Liver (tissue), 9 donors: ENCODE measurements around the gene FASN. TPM values are rescaled to one million over a fixed set of nuclear protein-coding genes. Genes with fewer than 3 reads are reported as not detected.

Experiments used
- DNase-seq: peaks from one replicate; pipeline ENCODE4 v3.0.0-alpha.2; 2017; ENCODE audit warnings: low spot score
- H3K27ac ChIP-seq, 2 donors: one replicate each; pipeline ENCODE4 v1.7.0; 2013; ENCODE audit warnings: inconsistent platforms in 2 of 2, low read length in 2 of 2, control low read depth in 1 of 2, low read depth in 1 of 2, mild to moderate bottlenecking in 1 of 2
- H3K27me3 ChIP-seq, 4 donors: one replicate each; pipeline versions ENCODE4 v1.6.1 to v1.7.0; 2013; ENCODE audit warnings: low read length in 3 of 4, inconsistent platforms in 1 of 4, mild to moderate bottlenecking in 1 of 4, moderate library complexity in 1 of 4; ENCODE audit not compliant: control insufficient read depth in 4 of 4, insufficient read depth in 4 of 4
- H3K36me3 ChIP-seq, 4 donors: one replicate each; pipeline versions ENCODE4 v1.6.1 to v1.7.0; 2013; ENCODE audit warnings: low read length in 3 of 4, mild to moderate bottlenecking in 3 of 4, low read depth in 1 of 4, moderate library complexity in 1 of 4; ENCODE audit not compliant: control insufficient read depth in 4 of 4, insufficient read depth in 3 of 4
- H3K4me1 ChIP-seq, 4 donors: one replicate each; pipeline versions ENCODE4 v1.6.1 to v1.7.0; 2013; ENCODE audit warnings: low read length in 3 of 4, mild to moderate bottlenecking in 3 of 4, moderate library complexity in 1 of 4; ENCODE audit not compliant: control insufficient read depth in 4 of 4, insufficient read depth in 4 of 4
- H3K4me3 ChIP-seq, 3 donors: one replicate each; pipeline versions ENCODE4 v1.6.1 to v1.7.0; 2013; ENCODE audit warnings: low read length in 3 of 3, control low read depth in 1 of 3, low read depth in 1 of 3, mild to moderate bottlenecking in 1 of 3
- H3K9ac ChIP-seq, 2 donors: one replicate each; pipeline ENCODE4 v1.7.0; 2013; ENCODE audit warnings: low read length in 2 of 2, mild to moderate bottlenecking in 2 of 2, moderate library complexity in 2 of 2, control low read depth in 1 of 2, low read depth in 1 of 2
- H3K9me3 ChIP-seq, 4 donors: one replicate each; pipeline versions ENCODE4 v1.6.1 to v1.7.0; 2013; ENCODE audit warnings: low read length in 3 of 4; ENCODE audit not compliant: control insufficient read depth in 4 of 4
- EGR1 ChIP-seq, 2 donors: IDR thresholded peaks; 2 replicates each; pipeline ENCODE4 v1.6.1; 2016 to 2018; ENCODE audit warnings: antibody characterized with exemption in 2 of 2, low read depth in 2 of 2
- FOXA1 ChIP-seq: IDR thresholded peaks from 2 replicates; pipeline ENCODE4 v1.6.1; 2016; ENCODE audit warnings: antibody characterized with exemption
- FOXA2 ChIP-seq: IDR thresholded peaks from 2 replicates; pipeline ENCODE4 v1.6.1; 2016; ENCODE audit warnings: antibody characterized with exemption
- GABPA ChIP-seq, 2 donors: IDR thresholded peaks in 1 of 2; conservative IDR thresholded peaks in 1 of 2; 2 replicates each; pipeline ENCODE4 v1.6.1; 2016; ENCODE audit warnings: antibody characterized with exemption in 2 of 2, mild to moderate bottlenecking in 1 of 2, moderate library complexity in 1 of 2
- HNF4A ChIP-seq, 2 donors: conservative IDR thresholded peaks; 2 replicates each; pipeline ENCODE4 v1.6.1; 2016; ENCODE audit warnings: antibody characterized with exemption in 2 of 2, mild to moderate bottlenecking in 2 of 2
- HNF4G ChIP-seq: IDR thresholded peaks from 2 replicates; pipeline ENCODE4 v1.6.1; 2016; ENCODE audit warnings: antibody characterized with exemption
- JUND ChIP-seq, 2 donors: IDR thresholded peaks; 2 replicates each; pipeline ENCODE4 v1.6.1; 2016; ENCODE audit warnings: antibody characterized with exemption in 2 of 2
- NR2F2 ChIP-seq: IDR thresholded peaks from 2 replicates; pipeline ENCODE4 v1.6.1; 2016; ENCODE audit warnings: antibody characterized with exemption
- RAD21 ChIP-seq, 2 donors: IDR thresholded peaks; 2 replicates each; pipeline ENCODE4 v1.6.1; 2016; ENCODE audit warnings: antibody characterized with exemption in 2 of 2, mild to moderate bottlenecking in 2 of 2
- RXRA ChIP-seq, 2 donors: IDR thresholded peaks; 2 replicates each; pipeline ENCODE4 v1.6.1; 2017 to 2018; ENCODE audit warnings: antibody characterized with exemption in 2 of 2, mild to moderate bottlenecking in 1 of 2
- SP1 ChIP-seq: IDR thresholded peaks from 2 replicates; pipeline ENCODE4 v1.6.1; 2018; ENCODE audit warnings: antibody characterized with exemption, mild to moderate bottlenecking
- TAF1 ChIP-seq: conservative IDR thresholded peaks from 2 replicates; pipeline ENCODE4 v1.6.1; 2016; ENCODE audit warnings: antibody characterized with exemption, mild to moderate bottlenecking
- YY1 ChIP-seq: IDR thresholded peaks from 2 replicates; pipeline ENCODE4 v1.6.1; 2016; ENCODE audit warnings: antibody characterized with exemption, mild to moderate bottlenecking
- ZBTB33 ChIP-seq: IDR thresholded peaks from 2 replicates; pipeline ENCODE4 v1.6.1; 2016; ENCODE audit warnings: antibody characterized with exemption
- WGBS: extraction: QIAGEN DNeasy Blood & Tissue Kit; methylation state at CpG from one replicate; pipeline ENCODE4 v1.1.7; 2013; 5-methylcytosine and 5-hydroxymethylcytosine counted together
- polyA plus RNA-seq, 2 donors: library from polyadenylated mRNA; stranded (reverse) in 1 of 2; unstranded in 1 of 2; fragments of 200-250 nt in 1 of 2; fragments of >200 nt in 1 of 2; fragmentation: Nextera tagmentation in 1 of 2; extraction: Ambion mirVana in 1 of 2; gene quantifications; one replicate each; pipeline versions ENCODE4 v1.2.1 to v1.2.3, GENCODE V29; 2013 to 2015
- total RNA-seq, 2 donors: library from RNA; depleted of rRNA; stranded (reverse); fragments of >200 nt; gene quantifications; one replicate each; pipeline ENCODE4 v1.2.3, GENCODE V29; 2014
- TF ChIP-seq, protein P1 (sequence below): IDR thresholded peaks from 2 replicates; pipeline ENCODE4 v1.6.1; 2016; ENCODE audit warnings: antibody characterized with exemption, mild to moderate bottlenecking
- TF ChIP-seq, protein P2 (sequence below): IDR thresholded peaks from 2 replicates; pipeline ENCODE4 v1.6.1; 2016; ENCODE audit warnings: antibody characterized with exemption
- TF ChIP-seq, protein P3 (sequence below): IDR thresholded peaks from 2 replicates; pipeline ENCODE4 v1.6.1; 2016; ENCODE audit warnings: antibody characterized with exemption
- donor health status: healthy.
- donor health status: healthy.
- donor health status: healthy.
- donor health status: healthy.
- donor health status: healthy.

The FASN gene
- total and polyA plus RNA-seq, 4 donors: 53.1 to 229 (median 130) TPM

GRCh38 chr17:82101301-82101715 lies 3.3 kb upstream of the FASN start:
- peak overlapping the region; percentile 96 to 98 for H3K27ac ChIP-seq
- no peaks in the 10 kb centered on the region for H3K9me3 ChIP-seq
- H3K4me3 ChIP-seq: peak overlapping the region in 2 of 3 donors; percentile 2
- WGBS: 41% methylated on average over 10 of the region's 10 CpGs
- H3K9ac ChIP-seq: peak overlapping the region; percentile 3 to 8
- TF ChIP-seq RAD21 (IDR thresholded peaks at IDR 0.05): no peak
- TF ChIP-seq, protein P1, sequence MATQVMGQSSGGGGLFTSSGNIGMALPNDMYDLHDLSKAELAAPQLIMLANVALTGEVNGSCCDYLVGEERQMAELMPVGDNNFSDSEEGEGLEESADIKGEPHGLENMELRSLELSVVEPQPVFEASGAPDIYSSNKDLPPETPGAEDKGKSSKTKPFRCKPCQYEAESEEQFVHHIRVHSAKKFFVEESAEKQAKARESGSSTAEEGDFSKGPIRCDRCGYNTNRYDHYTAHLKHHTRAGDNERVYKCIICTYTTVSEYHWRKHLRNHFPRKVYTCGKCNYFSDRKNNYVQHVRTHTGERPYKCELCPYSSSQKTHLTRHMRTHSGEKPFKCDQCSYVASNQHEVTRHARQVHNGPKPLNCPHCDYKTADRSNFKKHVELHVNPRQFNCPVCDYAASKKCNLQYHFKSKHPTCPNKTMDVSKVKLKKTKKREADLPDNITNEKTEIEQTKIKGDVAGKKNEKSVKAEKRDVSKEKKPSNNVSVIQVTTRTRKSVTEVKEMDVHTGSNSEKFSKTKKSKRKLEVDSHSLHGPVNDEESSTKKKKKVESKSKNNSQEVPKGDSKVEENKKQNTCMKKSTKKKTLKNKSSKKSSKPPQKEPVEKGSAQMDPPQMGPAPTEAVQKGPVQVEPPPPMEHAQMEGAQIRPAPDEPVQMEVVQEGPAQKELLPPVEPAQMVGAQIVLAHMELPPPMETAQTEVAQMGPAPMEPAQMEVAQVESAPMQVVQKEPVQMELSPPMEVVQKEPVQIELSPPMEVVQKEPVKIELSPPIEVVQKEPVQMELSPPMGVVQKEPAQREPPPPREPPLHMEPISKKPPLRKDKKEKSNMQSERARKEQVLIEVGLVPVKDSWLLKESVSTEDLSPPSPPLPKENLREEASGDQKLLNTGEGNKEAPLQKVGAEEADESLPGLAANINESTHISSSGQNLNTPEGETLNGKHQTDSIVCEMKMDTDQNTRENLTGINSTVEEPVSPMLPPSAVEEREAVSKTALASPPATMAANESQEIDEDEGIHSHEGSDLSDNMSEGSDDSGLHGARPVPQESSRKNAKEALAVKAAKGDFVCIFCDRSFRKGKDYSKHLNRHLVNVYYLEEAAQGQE: no peak
- TF ChIP-seq FOXA2: no peak
- TF ChIP-seq, protein P2, sequence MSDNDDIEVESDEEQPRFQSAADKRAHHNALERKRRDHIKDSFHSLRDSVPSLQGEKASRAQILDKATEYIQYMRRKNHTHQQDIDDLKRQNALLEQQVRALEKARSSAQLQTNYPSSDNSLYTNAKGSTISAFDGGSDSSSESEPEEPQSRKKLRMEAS: no peak
- TF ChIP-seq EGR1 (IDR thresholded peaks at IDR 0.05; ENCODE audit: low read depth in 2 of 2): no peak
- peak in 1 of 2 donors; percentile 7 for TF ChIP-seq RXRA (IDR thresholded peaks at IDR 0.05)
- TF ChIP-seq HNF4G: no peak
- TF ChIP-seq ZBTB33: no peak
- TF ChIP-seq NR2F2: no peak
- TF ChIP-seq JUND (IDR thresholded peaks at IDR 0.05): no peak
- no peak for TF ChIP-seq FOXA1
- TF ChIP-seq YY1: peak; percentile 63
- no peak for TF ChIP-seq HNF4A (conservative IDR thresholded peaks at IDR 0.05)
- H3K36me3 ChIP-seq: no peaks in the 10 kb centered on the region
- peaks cover 34 to 84% (median 61%) of the 10 kb centered on the region in 4 donors for H3K4me1 ChIP-seq
- H3K27me3 ChIP-seq: no peaks in the 10 kb centered on the region
- DNase-seq: no peak

DNA sequence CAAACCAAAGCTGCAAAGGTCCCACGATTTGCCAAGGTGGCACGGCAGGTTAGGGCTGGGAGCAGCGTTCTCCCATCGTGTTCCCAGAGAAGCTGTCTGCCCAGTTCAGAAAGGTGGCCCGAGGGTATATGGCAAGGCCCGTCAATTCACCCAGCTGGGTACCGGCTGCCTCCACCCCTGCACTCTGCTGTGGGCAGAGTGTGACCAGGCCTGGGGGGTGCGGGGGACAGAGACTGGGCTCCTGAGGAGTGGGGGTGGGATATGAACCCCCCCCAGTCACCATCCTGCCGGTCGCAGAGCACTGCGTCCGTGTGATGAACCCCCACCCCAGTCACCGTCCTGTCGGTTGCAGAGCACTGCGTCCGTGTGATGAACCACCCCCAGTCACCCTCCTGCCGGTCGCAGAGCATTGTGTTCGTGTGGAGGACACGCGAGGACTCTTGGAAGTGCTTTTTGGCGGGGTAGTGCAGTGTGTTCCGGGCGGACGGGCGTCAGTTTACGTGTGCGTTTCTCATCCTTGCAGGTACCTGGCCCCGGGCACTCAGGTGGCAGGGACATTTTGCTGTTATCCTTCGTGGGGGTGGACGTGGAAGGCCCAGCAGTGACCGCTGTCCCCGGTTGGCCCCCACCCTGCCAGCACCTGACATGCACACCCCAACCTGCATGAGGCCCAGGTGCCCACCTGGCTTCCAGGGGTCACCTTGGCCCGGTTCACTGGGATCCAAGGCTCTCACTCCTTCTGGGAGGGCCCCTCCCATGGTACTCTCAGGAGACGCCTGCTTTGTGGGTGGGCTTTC lies 2.7 kb upstream of the FASN start:
- peaks cover 0 to 2% (median 0%) of the 10 kb centered on the region in 4 donors for H3K36me3 ChIP-seq
- 46% methylated on average over 35 of the region's 35 CpGs for WGBS
- H3K27ac ChIP-seq: peak overlapping the region; percentile 96 to 98
- no peaks in the 10 kb centered on the region for H3K27me3 ChIP-seq
- peaks cover 32 to 84% (median 58%) of the 10 kb centered on the region in 4 donors for H3K4me1 ChIP-seq
- peak overlapping the region in 1 of 2 donors; percentile 16 for H3K9ac ChIP-seq
- H3K4me3 ChIP-seq: no peak overlapping the region
- no peaks in the 10 kb centered on the region for H3K9me3 ChIP-seq
- no peak for DNase-seq
- TF ChIP-seq SP1 (no peak), TAF1 (no peak), ZBTB33 (no peak), FOXA2 (no peak), HNF4A (conservative IDR thresholded peaks at IDR 0.05) (no peak), JUND (IDR thresholded peaks at IDR 0.05) (no peak), RXRA (IDR thresholded peaks at IDR 0.05) (no peak), NR2F2 (no peak), GABPA (IDR thresholded peaks at IDR 0.05 in 1 of 2, conservative IDR thresholded peaks at IDR 0.05 in 1 of 2) (no peak), YY1 (no peak), FOXA1 (no peak)
- TF ChIP-seq, protein P3, sequence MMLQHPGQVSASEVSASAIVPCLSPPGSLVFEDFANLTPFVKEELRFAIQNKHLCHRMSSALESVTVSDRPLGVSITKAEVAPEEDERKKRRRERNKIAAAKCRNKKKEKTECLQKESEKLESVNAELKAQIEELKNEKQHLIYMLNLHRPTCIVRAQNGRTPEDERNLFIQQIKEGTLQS: no peak
- TF ChIP-seq, protein P2: no peak
- TF ChIP-seq, protein P1: no peak
